ENCODE measurements around the gene PIGZ. TPM values are rescaled to one million over a fixed set of nuclear protein-coding genes. Genes with fewer than 3 reads are reported as not detected.

The PIGZ gene
- total and polyA plus RNA-seq, 8 donors, result 1.2 to 125 (median 5.4) TPM

DNA sequence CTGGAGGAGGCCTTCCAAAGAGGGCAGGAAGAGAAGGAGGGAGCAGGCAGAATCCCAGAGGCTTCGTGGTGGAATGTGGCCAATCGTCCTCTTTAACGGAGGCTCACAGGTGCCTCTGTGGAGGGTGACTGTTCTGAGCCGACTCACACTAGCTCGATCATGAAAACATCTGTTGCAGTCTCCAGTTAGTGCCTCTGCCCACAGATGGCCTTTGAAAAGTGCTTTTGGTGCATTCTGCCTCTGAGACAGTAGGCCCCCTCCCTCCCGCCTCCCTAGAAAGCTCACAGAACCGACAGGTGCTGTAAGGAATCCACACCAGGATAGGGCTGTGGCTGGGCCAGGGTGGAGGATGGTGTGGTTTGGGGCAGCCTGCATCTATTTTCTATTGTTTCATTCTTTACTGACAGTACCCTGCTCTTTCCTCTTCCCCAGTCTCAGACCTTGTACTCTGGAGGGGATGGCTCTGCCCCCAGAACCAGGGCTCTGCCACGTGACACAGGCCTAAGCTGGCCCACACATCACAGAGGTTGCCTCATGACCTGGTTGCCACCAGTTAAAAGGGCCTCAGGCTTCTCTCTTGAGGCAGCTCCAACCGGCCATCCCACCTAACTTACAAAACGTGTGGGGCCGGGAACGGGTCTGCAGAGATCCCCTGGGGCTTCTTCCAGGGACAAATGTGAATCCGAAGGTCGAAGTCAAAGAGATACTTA is 27.2 kb upstream of the PIGZ start:
- TF ChIP-seq, protein P1, sequence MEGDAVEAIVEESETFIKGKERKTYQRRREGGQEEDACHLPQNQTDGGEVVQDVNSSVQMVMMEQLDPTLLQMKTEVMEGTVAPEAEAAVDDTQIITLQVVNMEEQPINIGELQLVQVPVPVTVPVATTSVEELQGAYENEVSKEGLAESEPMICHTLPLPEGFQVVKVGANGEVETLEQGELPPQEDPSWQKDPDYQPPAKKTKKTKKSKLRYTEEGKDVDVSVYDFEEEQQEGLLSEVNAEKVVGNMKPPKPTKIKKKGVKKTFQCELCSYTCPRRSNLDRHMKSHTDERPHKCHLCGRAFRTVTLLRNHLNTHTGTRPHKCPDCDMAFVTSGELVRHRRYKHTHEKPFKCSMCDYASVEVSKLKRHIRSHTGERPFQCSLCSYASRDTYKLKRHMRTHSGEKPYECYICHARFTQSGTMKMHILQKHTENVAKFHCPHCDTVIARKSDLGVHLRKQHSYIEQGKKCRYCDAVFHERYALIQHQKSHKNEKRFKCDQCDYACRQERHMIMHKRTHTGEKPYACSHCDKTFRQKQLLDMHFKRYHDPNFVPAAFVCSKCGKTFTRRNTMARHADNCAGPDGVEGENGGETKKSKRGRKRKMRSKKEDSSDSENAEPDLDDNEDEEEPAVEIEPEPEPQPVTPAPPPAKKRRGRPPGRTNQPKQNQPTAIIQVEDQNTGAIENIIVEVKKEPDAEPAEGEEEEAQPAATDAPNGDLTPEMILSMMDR (IDR thresholded peaks at IDR 0.05), result no peak
- TF ChIP-seq EP300 (IDR thresholded peaks at IDR 0.05) (no peak), POLR2AphosphoS5 (IDR thresholded peaks at IDR 0.05) (no peak), POLR2A (IDR thresholded peaks at IDR 0.05) (no peak)
- Histone ChIP-seq H3K27me3 (no peaks in the 10 kb centered on the region), H3K27ac (no peak overlapping the region), H3K4me1 (no peaks in the 10 kb centered on the region), H3K4me3 (no peak overlapping the region), H3K9me3 (no peaks in the 10 kb centered on the region), H3K36me3 (no peaks in the 10 kb centered on the region)
- DNase-seq, result no peak
- 80 to 89% (median 87%) methylated on average over 14 of the region's 14 CpGs for WGBS, 5 donors
- intact Hi-C loops (cut with DNase I; ENCODE audit: low total_unique reads), result no loop called here

DNA sequence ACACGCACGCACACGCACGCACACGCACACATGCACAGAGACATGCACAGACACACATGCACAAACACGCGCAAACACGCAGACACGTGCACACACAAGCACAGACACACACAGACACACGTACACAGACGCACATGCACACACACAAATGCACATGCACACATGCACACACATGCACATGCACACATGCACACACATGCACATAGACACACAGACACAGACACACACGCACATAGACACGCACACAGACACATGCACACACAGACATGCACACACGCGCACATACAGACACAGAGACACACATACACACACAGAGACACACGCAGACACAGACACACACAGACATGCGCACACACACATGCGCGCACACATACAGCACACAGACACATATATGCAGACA is 26.4 kb upstream of the PIGZ start:
- H3K27me3 ChIP-seq, result no peaks in the 10 kb centered on the region
- no peaks in the 10 kb centered on the region for H3K4me1 ChIP-seq
- no peaks in the 10 kb centered on the region for H3K36me3 ChIP-seq
- H3K9me3 ChIP-seq, result no peaks in the 10 kb centered on the region
- TF ChIP-seq POLR2A (IDR thresholded peaks at IDR 0.05), result no peak
- TF ChIP-seq, protein P1 (IDR thresholded peaks at IDR 0.05), result no peak
- no peak for TF ChIP-seq POLR2AphosphoS5 (IDR thresholded peaks at IDR 0.05)
- TF ChIP-seq EP300 (IDR thresholded peaks at IDR 0.05), result no peak
- 83 to 98% (median 95%) methylated on average over 19 of the region's 19 CpGs for WGBS, 5 donors
- DNase-seq, result no peak
- H3K27ac ChIP-seq, result no peak overlapping the region
- no peak overlapping the region for H3K4me3 ChIP-seq
- intact Hi-C loops (cut with DNase I; ENCODE audit: low total_unique reads), result no loop called here

DNA sequence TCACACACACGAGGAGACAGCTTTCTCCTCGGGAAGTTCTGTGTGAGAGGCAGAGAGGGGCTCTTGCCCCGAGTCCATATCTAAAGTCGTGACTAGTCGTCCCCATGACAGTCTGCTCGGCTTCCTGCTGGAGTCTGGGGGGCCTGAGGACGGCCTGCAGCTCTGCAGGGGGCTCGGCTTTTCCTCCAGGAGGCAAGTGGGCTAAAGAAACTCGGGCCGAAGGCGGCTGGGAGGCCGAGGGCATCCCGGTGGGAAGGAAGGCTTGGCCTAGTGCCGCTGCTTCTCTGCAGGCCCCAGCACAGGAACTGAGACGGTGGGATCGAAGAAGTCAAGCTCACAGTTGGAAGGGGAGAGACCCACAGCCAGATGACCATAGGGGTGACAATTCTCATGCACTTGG is 25.4 kb upstream of the PIGZ start:
- TF ChIP-seq POLR2A (IDR thresholded peaks at IDR 0.05), result no peak
- no peak for TF ChIP-seq POLR2AphosphoS5 (IDR thresholded peaks at IDR 0.05)
- TF ChIP-seq, protein P1 (IDR thresholded peaks at IDR 0.05), result no peak
- peaks cover 0 to 6% (median 0%) of the 10 kb centered on the region in 3 donors for H3K27me3 ChIP-seq
- WGBS, 5 donors, result 80 to 87% (median 84%) methylated on average over 16 of the region's 16 CpGs
- no peak for DNase-seq
- no peaks in the 10 kb centered on the region for H3K36me3 ChIP-seq
- intact Hi-C loops (cut with DNase I; ENCODE audit: low total_unique reads), result no loop called here
- no peaks in the 10 kb centered on the region for H3K9me3 ChIP-seq
- no peak overlapping the region for H3K4me3 ChIP-seq
- H3K4me1 ChIP-seq, result no peaks in the 10 kb centered on the region
- H3K27ac ChIP-seq, result no peak overlapping the region

DNA sequence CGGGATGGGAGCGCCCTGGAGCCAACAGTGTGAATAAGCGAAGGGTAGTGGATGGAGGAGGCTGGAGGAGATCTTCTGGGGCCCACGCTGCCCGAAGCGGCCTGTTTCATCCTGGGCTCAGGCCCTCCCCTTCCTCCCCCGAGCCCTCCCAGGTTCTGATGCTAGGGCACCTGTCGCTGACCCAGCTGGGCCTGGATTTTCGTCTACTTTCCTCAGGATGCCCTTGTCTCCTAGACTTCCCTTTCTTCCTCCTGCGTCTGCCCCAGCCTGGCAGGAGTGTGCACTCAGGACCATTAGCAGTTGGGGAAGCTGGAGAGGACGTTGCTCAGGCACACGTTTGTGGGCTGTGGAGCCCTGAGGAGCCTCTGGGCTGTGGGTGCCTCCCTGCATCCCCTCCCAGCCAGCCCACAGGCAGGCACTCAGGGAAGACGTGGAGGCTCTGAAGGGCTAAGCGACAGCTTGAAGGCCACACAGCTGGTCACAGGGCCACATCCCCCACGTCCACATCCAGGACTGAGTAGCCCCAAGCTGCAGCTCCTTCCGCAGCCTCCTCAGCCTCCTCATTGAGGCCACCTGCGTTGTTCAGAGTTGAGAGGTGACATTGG is 23.9 kb upstream of the PIGZ start:
- H3K4me1 ChIP-seq, result no peaks in the 10 kb centered on the region
- intact Hi-C loops (cut with DNase I; ENCODE audit: low total_unique reads), result no loop called here
- H3K27ac ChIP-seq, result no peak overlapping the region
- no peak for DNase-seq
- WGBS, 5 donors, result 85 to 92% (median 88%) methylated on average over 15 to 17 of the region's 17 CpGs
- H3K9me3 ChIP-seq, result no peaks in the 10 kb centered on the region
- H3K36me3 ChIP-seq, result no peaks in the 10 kb centered on the region
- H3K4me3 ChIP-seq, result no peak overlapping the region
- TF ChIP-seq, protein P1 (IDR thresholded peaks at IDR 0.05), result no peak
- TF ChIP-seq POLR2AphosphoS5 (IDR thresholded peaks at IDR 0.05) (no peak), EP300 (IDR thresholded peaks at IDR 0.05) (no peak), POLR2A (IDR thresholded peaks at IDR 0.05) (no peak)
- H3K27me3 ChIP-seq, result peaks cover 0 to 11% (median 0%) of the 10 kb centered on the region in 3 donors
